ENCODE data around the gene GRIP2.

The GRIP2 gene

DNA sequence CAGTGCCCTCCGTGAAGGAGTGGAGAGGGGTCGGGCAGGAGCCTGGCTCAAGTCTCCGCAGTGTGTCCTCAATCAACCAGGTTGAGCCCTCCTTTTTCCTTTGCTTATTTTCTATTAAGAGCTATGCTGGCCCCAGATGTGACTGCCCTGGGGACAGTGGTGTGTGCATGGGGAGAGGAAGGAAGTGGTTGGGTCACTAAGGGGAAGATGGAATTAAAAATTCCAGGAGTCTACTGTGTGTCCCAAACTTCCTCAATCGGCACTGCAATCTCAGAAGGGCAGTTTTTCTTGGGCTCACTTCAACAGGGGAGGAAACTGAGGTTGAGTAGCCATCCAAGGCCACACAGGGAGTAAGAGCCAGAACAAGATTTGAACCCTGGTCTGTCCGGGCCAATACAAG is 13.7 kb upstream of the GRIP2 start:
- no peak overlapping the region for H2AFZ ChIP-seq (ENCODE audit: low read depth, low read length)
- peaks cover 35% of the 10 kb centered on the region for H3K27me3 ChIP-seq (ENCODE audit: insufficient read depth, low read length)
- no peaks in the 10 kb centered on the region for H3K9me3 ChIP-seq (ENCODE audit: low read length)
- H3K4me1 ChIP-seq (ENCODE audit: insufficient read depth, low read length): no peaks in the 10 kb centered on the region
- H3K36me3 ChIP-seq (ENCODE audit: insufficient read depth, low read length): no peaks in the 10 kb centered on the region
- no peak overlapping the region for H3K4me3 ChIP-seq (ENCODE audit: low read length)

DNA sequence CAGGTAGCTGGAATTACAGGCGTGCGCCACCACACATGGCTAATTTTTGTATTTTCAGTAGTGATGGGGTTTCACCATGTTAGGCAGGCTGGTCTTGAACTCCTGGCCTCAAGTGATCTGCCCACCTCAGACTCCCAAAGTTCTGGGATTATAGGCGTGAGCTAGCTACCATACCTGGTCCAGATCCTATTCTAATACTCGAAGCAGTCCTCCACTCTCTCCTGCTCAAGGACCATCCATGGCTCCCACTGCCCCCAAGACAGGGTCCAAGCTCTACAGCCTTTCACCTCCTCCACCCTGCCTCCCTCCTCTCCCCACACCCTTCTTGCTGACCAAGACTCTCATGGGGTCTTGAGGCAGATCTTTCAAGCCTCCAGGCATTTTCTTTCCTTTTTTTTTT is 12.6 kb upstream of the GRIP2 start:
- Histone ChIP-seq H2AFZ (ENCODE audit: low read depth, low read length) (no peak overlapping the region), H3K36me3 (ENCODE audit: insufficient read depth, low read length) (no peaks in the 10 kb centered on the region), H3K4me3 (ENCODE audit: low read length) (no peak overlapping the region), H3K27me3 (ENCODE audit: insufficient read depth, low read length) (peaks cover 29% of the 10 kb centered on the region), H3K9me3 (ENCODE audit: low read length) (no peaks in the 10 kb centered on the region), H3K4me1 (ENCODE audit: insufficient read depth, low read length) (no peaks in the 10 kb centered on the region)

DNA sequence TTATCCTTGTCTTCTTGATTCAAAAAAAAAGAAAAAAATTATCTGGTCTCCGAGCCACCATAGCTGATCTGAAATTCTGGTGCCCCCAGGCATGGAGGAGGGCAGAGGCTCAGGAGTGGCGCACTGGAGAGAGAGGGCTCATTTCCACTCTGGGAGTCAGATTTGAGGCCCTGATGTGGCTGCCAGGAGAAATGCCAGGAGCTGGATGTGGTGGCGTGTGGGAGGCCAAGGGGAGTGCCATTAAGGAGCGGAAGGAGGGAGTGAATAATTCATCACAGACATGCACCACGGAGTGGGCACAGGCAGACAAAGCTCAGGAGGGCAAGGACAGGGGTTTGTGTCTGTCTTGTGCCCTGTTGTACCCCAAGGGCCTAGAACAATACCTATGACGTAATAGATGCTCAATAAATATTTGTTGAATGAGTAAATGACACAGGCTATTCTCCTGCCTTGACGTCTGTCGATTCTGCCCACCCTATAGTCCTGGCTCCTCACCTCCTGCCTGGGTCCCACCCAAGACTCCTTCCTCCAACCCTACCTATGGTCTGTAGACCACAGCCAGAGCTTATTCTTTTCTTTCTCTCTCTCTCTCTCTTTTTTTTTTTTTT is 12.0 kb upstream of the GRIP2 start:
- H2AFZ ChIP-seq (ENCODE audit: low read depth, low read length): no peak overlapping the region
- no peaks in the 10 kb centered on the region for H3K9me3 ChIP-seq (ENCODE audit: low read length)
- no peaks in the 10 kb centered on the region for H3K4me1 ChIP-seq (ENCODE audit: insufficient read depth, low read length)
- peaks cover 26% of the 10 kb centered on the region for H3K27me3 ChIP-seq (ENCODE audit: insufficient read depth, low read length)
- no peak overlapping the region for H3K4me3 ChIP-seq (ENCODE audit: low read length)
- H3K36me3 ChIP-seq (ENCODE audit: insufficient read depth, low read length): no peaks in the 10 kb centered on the region

DNA sequence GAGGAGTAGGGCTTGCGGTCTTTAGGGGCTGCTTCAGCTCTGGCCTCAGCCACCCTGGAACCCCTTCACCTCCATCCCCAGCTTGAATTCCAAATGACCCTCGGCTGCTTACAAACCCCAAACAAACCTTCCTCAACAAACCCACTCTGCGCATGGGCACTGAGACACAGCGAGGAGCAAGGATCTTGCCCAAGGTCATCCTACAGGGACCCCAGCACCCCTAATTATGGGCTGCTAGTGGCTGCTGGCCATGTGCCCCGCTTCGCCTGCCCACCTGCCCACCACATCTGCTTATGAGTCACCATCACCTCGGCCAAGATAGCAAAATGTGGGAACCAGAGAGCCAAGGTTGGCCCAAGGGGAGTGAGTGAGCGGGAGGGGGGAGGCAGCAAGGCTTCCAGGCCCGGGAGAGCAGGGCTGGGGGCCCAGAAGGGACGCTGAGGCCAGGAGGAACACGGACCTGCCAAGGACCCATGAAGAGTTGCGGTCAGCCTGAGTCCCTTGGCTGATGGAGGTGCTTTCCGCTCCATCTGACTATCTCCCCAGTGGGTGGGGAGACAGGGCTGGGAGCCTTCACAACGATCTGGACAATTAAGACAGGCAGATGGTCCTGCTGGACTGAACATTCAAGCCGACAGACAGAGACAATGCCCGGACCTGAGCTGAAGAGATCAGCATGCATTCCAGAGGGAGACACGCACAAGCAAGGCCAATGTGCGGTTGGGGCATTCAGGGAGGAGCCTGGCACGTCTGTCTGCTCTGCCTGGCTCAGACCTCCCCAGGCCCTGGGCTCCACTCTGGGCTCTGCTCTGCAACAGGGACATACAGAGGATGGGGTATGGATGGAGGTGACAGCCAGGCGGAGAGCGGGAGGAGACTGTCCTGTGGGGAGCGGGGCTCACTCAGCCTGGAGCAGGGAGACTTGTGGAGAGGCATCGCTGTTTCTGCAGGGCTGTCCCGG is 10.8 kb upstream of the GRIP2 start:
- Histone ChIP-seq H3K4me1 (ENCODE audit: insufficient read depth, low read length) (no peaks in the 10 kb centered on the region), H3K4me3 (ENCODE audit: low read length) (no peak overlapping the region), H3K9me3 (ENCODE audit: low read length) (no peaks in the 10 kb centered on the region), H2AFZ (ENCODE audit: low read depth, low read length) (no peak overlapping the region), H3K36me3 (ENCODE audit: insufficient read depth, low read length) (no peaks in the 10 kb centered on the region), H3K27me3 (ENCODE audit: insufficient read depth, low read length) (peaks cover 14% of the 10 kb centered on the region)

DNA sequence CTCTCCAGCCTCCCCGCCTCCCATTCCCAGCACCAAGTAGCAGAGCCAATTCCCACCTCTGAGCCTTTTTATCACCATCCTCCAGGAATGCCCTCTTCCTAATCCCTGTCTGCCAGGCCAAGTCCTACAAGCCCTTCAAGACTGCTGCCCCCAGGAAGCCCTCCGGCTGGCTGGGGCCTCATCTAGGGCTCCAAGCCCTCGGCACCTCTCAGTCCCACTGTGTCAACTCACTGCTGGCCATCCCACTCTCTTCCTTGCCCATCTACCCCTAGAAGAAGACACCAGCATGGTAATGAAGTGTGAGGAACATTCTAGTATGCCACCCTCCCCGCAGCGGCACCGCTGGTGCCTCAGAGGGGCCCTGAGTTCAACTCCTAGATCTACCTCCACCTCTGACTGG is 10.0 kb upstream of the GRIP2 start:
- Histone ChIP-seq H3K4me3 (ENCODE audit: low read length) (no peak overlapping the region), H3K9me3 (ENCODE audit: low read length) (no peaks in the 10 kb centered on the region), H2AFZ (ENCODE audit: low read depth, low read length) (no peak overlapping the region), H3K4me1 (ENCODE audit: insufficient read depth, low read length) (no peaks in the 10 kb centered on the region), H3K36me3 (ENCODE audit: insufficient read depth, low read length) (no peaks in the 10 kb centered on the region), H3K27me3 (ENCODE audit: insufficient read depth, low read length) (peaks cover 6% of the 10 kb centered on the region)

DNA sequence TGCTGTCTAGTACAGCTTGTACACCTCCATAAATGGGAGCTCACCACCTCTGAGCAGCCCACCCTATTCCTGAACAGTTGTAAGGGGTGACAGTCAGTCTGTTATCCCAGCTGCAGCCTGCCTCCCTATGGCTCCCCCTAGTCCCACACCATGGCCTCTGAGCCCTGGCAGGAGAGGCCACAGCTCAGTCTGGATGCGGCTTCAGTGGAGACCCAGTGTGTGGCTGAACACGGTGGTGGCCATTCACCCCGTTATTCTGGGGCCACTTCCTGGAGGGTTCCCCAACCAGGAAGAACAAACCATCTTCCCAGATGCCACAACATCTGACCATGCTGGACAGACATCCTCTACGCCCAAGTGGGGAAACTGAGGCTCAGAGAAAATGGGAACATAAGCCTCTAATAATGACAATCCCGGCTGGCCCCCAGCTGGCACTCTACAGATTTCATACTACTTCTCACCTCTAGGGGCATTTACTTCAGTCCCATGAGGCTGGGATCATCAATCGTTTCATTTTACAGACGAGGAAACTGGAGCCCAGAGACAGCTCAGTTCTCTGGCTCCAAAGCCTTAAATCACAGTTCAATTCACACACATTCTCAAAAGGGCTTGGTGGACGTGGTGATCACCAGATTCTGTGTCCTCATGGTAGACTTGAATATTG is 9.2 kb upstream of the GRIP2 start:
- Histone ChIP-seq H2AFZ (ENCODE audit: low read depth, low read length) (no peak overlapping the region), H3K27me3 (ENCODE audit: insufficient read depth, low read length) (peaks cover 2% of the 10 kb centered on the region), H3K36me3 (ENCODE audit: insufficient read depth, low read length) (no peaks in the 10 kb centered on the region), H3K4me1 (ENCODE audit: insufficient read depth, low read length) (no peaks in the 10 kb centered on the region), H3K9me3 (ENCODE audit: low read length) (no peaks in the 10 kb centered on the region), H3K4me3 (ENCODE audit: low read length) (no peak overlapping the region)

DNA sequence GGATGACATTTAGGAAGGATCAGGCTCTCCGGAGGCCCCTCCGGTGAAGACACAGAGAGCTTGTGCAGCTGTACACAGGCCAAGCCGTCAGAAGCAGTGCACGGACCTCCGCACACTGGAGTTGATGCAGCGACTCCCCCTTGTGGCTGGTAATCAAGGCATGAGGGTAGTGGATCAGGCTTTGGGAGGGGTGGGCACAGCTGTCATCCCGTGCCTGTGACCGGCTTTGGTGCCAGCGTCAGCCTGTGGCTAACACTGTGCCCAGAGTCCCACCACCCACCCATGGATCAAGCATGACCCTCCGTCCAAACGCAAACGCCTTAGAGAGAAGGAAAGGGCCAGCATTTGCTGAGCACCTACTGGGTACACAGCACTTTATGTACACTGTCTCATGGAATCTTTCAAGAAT is 8.2 kb upstream of the GRIP2 start:
- Histone ChIP-seq H3K27me3 (ENCODE audit: insufficient read depth, low read length) (peaks cover 3% of the 10 kb centered on the region), H2AFZ (ENCODE audit: low read depth, low read length) (no peak overlapping the region), H3K4me1 (ENCODE audit: insufficient read depth, low read length) (no peaks in the 10 kb centered on the region), H3K36me3 (ENCODE audit: insufficient read depth, low read length) (no peaks in the 10 kb centered on the region), H3K9me3 (ENCODE audit: low read length) (no peaks in the 10 kb centered on the region), H3K4me3 (ENCODE audit: low read length) (no peak overlapping the region)

DNA sequence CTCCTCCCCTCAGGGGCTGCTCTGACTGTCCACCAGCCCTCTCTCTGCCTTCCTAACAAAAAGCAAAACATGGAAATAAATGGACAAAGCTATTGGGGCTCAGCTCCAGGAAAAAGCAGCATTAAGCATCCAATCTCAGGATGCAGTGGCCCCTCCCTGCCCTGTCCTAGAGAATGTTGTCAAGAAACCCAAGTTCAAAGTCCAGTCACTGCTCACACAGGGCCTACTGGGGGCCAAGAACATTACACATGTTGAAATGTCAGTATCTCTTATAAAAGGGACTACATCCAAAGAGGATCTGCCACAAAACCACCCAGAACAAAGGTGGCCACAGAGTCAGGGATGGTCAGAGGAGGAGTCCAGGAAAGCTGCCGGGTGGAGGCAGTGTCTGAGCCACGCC is 7.6 kb upstream of the GRIP2 start:
- Histone ChIP-seq H3K9me3 (ENCODE audit: low read length) (no peaks in the 10 kb centered on the region), H3K4me1 (ENCODE audit: insufficient read depth, low read length) (no peaks in the 10 kb centered on the region), H3K4me3 (ENCODE audit: low read length) (no peak overlapping the region), H3K36me3 (ENCODE audit: insufficient read depth, low read length) (no peaks in the 10 kb centered on the region), H2AFZ (ENCODE audit: low read depth, low read length) (no peak overlapping the region), H3K27me3 (ENCODE audit: insufficient read depth, low read length) (peaks cover 3% of the 10 kb centered on the region)

DNA sequence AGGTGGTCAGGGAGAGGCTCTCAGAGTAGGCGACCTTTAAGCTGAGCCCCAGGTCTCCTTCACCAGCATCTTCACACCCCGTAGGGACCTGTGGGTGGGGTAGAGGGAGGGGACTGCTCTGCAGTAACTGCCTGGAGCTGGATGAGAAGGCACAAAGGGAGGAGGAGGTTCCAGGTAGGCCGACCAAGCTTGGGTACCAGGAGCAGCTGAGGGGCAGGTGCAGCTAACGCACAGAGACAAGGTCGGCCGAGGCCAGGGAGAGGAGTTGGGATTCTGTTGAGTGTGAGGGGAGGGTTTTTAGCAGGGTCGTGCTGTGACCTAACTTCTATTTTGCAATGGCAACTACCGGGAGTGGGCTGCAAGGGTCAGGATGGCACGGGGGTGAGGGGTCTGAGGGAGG is 5.9 kb upstream of the GRIP2 start:
- no peak overlapping the region for H3K4me3 ChIP-seq (ENCODE audit: low read length)
- H3K27me3 ChIP-seq (ENCODE audit: insufficient read depth, low read length): peaks cover 3% of the 10 kb centered on the region
- no peaks in the 10 kb centered on the region for H3K9me3 ChIP-seq (ENCODE audit: low read length)
- no peak overlapping the region for H2AFZ ChIP-seq (ENCODE audit: low read depth, low read length)
- H3K4me1 ChIP-seq (ENCODE audit: insufficient read depth, low read length): no peaks in the 10 kb centered on the region
- H3K36me3 ChIP-seq (ENCODE audit: insufficient read depth, low read length): no peaks in the 10 kb centered on the region

DNA sequence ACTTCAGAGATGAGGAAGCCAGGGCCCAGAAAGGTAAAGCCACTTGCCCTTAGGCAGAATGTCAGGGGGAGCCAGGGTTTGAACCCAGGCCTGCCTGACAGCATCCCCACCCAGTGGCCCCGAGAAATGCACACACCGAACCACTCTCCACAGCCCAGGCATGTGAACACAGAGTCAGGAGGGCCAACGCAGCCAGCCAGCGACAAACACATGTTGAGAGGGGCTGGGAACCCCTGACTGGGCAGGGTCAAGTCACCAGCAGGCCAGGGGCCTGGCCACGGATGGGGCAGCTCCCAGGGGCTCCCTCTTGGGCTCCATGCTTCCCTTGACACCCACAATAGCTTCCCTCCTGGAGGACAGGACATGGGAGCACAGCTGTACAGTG is 5.1 kb upstream of the GRIP2 start:
- Histone ChIP-seq H3K4me1 (ENCODE audit: insufficient read depth, low read length) (no peaks in the 10 kb centered on the region), H2AFZ (ENCODE audit: low read depth, low read length) (no peak overlapping the region), H3K27me3 (ENCODE audit: insufficient read depth, low read length) (peaks cover 3% of the 10 kb centered on the region), H3K9me3 (ENCODE audit: low read length) (no peaks in the 10 kb centered on the region), H3K4me3 (ENCODE audit: low read length) (no peak overlapping the region), H3K36me3 (ENCODE audit: insufficient read depth, low read length) (no peaks in the 10 kb centered on the region)

DNA sequence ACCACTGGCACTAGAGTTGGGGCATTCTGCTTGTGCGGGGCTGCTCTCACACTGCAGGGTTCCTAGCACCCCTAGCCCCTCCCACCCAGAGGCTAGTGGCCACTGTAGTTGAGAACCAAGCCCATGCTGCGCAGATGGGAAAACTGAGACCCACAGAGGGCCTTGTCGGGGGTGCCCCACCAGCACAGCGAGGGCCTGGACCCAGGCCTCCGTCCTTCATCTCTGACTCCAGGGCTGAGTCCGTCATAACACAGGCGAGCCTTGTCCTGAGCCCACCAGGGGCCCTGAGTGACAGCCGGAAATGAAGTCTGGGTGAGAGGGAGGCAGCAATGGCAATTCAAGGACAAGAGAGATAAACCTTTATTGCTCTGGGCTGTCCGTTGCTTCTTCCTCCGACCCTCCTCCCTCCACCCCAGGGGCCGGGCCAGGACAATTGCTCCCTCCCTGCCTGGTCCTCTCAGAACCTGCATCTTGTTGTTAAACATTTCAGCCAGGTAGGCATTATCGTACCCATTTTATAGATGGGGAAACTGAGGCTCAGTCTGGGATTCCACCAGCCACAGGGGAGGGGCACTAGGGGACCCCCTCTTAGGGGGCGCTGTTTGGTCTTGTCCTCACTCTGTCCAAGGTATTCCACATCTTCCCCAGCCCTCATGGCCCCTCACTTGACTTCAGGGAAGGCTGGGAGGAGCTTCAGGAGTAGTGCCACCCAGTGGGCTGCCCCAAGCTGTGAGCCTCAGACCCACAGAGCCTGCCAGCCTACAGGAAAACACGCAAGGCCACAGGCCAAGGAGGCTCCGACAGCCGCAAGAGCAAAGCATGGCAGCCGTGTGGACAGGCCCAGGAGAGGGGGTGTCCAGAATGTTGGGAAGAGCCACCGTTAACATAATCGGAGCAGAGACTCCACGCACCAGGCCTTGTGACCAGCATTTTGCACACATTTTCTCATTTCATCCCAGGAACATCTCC is 4.4 kb upstream of the GRIP2 start:
- no peak overlapping the region for H2AFZ ChIP-seq (ENCODE audit: low read depth, low read length)
- H3K27me3 ChIP-seq (ENCODE audit: insufficient read depth, low read length): peaks cover 3% of the 10 kb centered on the region
- no peaks in the 10 kb centered on the region for H3K4me1 ChIP-seq (ENCODE audit: insufficient read depth, low read length)
- no peaks in the 10 kb centered on the region for H3K9me3 ChIP-seq (ENCODE audit: low read length)
- no peaks in the 10 kb centered on the region for H3K36me3 ChIP-seq (ENCODE audit: insufficient read depth, low read length)
- H3K4me3 ChIP-seq (ENCODE audit: low read length): no peak overlapping the region

DNA sequence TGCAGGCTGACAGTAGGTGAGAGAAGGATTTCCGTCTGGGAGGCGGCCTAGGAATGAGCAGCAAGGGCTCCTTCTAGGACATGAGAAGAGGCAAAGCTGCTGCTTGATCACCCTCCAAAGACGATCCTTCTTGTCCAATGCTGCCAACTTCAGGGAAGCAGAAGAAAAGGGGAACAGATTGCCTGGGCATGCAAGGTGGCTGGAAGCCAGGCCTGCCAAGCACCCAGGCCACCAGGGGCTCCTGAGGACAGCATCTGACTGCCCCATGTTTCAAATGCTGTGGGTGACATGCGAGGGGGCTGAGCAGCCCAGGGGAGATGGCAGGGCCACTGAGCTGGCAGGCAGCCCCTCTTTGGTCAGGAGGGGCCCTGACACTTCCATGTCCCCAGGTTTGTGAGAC is 3.3 kb upstream of the GRIP2 start:
- Histone ChIP-seq H3K27me3 (ENCODE audit: insufficient read depth, low read length) (peaks cover 3% of the 10 kb centered on the region), H3K36me3 (ENCODE audit: insufficient read depth, low read length) (no peaks in the 10 kb centered on the region), H2AFZ (ENCODE audit: low read depth, low read length) (no peak overlapping the region), H3K4me1 (ENCODE audit: insufficient read depth, low read length) (no peaks in the 10 kb centered on the region), H3K4me3 (ENCODE audit: low read length) (no peak overlapping the region), H3K9me3 (ENCODE audit: low read length) (no peaks in the 10 kb centered on the region)

Measured in neuron (in vitro differentiated cells).